ENCODE data around the gene FXYD3.

- no peak for TF ChIP-seq CTCF (conservative IDR thresholded peaks at IDR 0.05 in 1 of 2, IDR thresholded peaks at IDR 0.05 in 1 of 2; ENCODE audit: low read depth in 1 of 2, low read length in 2 of 2)
- TF ChIP-seq EZH2 (IDR thresholded peaks at IDR 0.05; ENCODE audit: low read length, missing control alignments), result no peak
Observed at GRCh38 chr19:35070471-35070870, 45.2 kb upstream of the FXYD3 start.
